Measurements from ENCODE around the gene GALNT17.
"Not testable (repeated sequence)": the region's sequence is repeated elsewhere in the genome, so short reads cannot be mapped to it uniquely, and the experiment has no call there.

The GALNT17 gene

GRCh38 chr7:71638108-71638507, 506.2 kb downstream of the GALNT17 start:
- no peak for DNase-seq

DNA sequence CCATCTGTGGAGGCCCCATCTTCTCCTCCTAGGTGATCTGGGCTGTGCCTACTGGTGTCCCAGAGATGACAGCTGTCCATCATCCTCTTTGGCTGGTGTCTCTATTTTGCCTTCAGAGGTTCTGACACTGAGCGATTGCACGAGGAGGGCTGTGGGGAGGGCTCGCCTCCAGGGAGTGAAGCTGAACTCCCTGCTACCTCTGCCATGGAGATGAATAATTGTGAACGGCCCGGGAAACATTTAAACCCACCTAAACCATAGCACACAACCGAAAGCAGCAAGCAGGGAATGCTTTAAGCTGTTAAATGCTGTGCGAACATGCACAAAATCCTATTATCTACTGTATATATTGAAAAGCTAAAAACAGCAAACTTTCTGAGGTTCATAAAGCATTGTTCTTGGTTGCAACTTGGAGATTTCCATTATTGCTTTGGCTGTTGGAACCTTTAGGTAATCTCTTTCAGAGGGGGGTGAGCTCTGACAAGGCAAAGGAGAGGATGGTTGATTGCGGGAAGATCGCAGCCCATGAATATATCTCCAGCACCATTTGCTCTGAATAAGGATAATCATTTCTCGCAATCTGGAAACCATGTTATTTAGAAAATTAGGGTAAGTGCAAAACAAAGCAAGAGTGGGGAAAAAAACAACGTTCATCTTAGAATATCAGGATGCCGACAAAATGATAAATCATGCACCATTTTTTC, 507.6 kb downstream of the GALNT17 start:
- no peak for DNase-seq

- not testable (repeated sequence) for DNase-seq
Measured at GRCh38 chr7:71643031-71643430, 511.1 kb downstream of the GALNT17 start.

- peak; percentile 34 for DNase-seq
Measured at GRCh38 chr7:71645836-71646235, 513.9 kb downstream of the GALNT17 start.

GRCh38 chr7:71649812-71650211, 517.9 kb downstream of the GALNT17 start:
- no peak for DNase-seq

GRCh38 chr7:71650653-71651337, 518.9 kb downstream of the GALNT17 start:
- DNase-seq: no peak

- no peak for DNase-seq
Measured at GRCh38 chr7:71652510-71652909, 520.6 kb downstream of the GALNT17 start.

DNA sequence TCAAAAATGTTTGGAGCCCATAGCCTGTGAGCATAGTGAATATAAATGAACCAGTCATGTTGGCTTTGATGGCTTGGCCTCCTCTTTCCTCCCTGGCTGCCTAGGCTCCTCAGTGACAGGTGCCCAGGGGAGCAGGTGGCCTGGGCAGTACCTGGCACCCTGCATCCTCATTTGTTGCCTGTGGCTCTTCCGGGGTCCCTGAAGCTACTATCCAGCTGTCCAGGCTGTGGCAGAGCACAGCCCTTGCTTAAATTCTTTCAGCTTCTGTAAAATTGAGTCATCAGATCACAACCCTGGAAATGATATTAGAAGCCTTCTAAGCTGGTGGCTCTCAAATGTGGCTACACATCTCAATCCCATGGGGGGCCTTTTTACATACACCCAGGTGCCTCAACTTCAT, 525.4 kb downstream of the GALNT17 start:
- no peak for DNase-seq

GRCh38 chr7:71659622-71660021, 527.7 kb downstream of the GALNT17 start:
- no peak for DNase-seq

DNA sequence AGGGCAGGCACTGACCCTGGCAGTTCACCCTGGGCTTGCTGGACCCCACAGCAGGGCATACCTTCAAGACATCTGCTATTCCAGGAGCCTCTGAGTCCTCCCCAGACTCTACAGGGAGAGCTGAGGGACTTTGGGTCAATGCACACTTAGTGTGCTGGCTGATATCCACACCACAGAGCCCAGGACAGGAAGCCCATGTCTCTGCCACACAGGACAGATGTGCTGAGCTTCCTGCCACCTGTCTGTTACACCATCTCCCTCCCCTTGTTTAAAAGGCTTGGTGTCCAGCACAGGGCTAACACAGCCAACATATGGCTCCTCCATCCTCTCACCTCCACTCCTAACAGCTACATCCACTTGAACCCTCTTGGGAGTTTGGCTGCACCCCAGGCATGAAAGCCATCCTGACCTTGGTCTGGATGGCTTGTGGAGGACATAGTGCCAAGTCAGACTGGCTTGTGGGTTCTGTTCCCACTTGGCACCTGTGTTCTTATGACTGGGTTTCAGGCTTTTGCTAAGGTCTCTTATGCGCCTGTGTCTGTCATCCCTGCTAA, 529.8 kb downstream of the GALNT17 start:
- no peak for DNase-seq

DNA sequence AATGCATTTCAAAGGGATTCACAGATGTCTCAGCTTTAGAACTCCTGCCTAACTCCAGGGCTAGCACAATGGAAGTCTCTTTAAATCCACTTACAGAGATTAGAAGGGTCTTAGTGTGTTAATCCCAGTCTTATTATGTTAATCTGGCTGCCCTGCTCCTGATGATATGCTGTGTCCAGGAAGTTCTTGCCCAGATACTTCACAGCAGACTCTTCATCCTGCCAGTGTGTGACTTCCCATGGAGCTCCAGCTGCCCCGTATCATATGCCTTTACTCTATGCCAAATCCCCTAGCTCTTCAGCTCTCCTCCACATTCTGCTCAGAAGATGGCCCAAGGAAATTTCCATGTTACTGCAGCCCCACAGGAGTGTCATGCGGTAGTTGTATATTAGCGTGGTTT, 533.8 kb downstream of the GALNT17 start:
- DNase-seq: no peak

GRCh38 chr7:71668572-71668971, 536.6 kb downstream of the GALNT17 start:
- no peak for DNase-seq

GRCh38 chr7:71679480-71679879, 547.5 kb downstream of the GALNT17 start:
- no peak for DNase-seq

DNA sequence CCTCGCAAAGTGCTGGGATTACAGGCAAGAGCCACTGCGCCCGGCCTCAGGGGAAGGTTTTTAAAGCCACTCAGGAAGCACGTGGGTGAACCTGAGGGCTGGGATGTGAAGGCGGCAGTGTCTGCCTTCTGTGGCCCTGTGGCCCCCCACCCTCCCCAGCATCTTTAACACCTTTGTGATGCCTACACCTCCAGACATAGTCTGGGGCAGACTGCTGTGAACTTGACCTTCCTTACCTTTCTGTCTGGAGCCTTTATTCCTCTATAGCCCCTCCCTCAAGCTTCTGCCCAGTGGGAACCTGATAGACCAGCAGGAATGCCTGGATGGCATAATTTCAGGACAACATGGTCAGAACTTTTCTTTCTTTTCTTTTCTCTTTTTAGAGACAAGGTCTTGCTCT, 550.2 kb downstream of the GALNT17 start:
- no peak for DNase-seq

- peak; percentile 40 for DNase-seq
Measured at GRCh38 chr7:71682841-71683781, 551.2 kb downstream of the GALNT17 start.

DNA sequence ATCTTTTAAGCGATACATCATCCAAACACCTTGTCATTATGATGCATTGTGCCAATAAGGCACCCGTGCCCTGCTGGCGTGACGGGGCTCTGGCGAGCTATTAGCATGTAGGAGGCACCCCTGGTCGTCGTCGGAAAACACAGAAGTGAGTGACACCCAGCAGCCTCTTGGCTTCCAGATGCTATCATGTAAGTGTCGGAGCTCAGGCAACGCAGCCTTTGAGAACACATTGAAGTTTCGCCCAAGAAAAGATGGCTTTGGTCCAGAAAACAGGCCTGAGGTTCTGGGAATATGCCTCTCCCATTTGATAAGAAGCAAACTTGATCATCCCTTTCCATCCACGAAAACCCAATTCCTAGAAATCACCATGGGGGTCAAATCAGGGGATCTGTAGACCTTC, 555.3 kb downstream of the GALNT17 start:
- no peak for DNase-seq

DNA sequence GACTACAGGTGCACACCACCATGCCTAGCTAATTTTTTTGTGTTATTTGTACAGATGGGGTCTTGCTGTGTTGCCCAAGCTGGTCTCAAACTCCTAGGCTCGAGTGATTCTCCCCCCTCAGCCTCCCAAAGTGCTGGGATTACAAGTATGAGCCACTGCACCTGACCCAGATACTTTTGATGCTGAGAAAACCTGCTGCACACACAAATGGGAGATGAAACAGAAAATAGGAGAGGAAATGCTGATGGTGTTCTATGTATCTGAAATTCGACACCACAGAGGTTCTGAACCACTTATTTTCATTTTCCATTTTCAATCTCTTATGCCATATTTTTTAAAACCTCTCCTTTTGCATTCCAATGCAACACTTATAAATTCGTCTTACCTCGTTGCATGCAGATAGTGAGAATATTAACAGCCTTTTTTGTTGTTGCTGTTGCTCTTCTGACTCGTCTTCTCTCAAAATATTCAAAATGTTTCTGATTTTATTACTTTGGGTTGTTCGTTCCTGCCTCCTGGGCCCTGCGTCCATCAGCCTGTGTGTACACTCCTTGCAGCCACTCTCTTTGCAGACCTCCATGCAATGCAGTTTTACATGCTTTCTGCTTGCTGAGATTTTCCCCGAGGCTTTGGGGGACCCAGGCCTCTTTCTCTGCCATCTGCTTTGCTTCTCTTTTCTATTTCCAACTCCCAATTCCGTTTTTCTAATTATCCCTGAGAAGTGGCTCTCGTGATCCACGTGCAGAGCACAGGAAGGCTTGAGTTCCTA, 556.1 kb downstream of the GALNT17 start:
- no peak for DNase-seq

- no peak for DNase-seq
Measured at GRCh38 chr7:71691538-71691937, 559.6 kb downstream of the GALNT17 start.

- peak; percentile 36 for DNase-seq
Measured at GRCh38 chr7:71694665-71695064, 562.7 kb downstream of the GALNT17 start.

DNA sequence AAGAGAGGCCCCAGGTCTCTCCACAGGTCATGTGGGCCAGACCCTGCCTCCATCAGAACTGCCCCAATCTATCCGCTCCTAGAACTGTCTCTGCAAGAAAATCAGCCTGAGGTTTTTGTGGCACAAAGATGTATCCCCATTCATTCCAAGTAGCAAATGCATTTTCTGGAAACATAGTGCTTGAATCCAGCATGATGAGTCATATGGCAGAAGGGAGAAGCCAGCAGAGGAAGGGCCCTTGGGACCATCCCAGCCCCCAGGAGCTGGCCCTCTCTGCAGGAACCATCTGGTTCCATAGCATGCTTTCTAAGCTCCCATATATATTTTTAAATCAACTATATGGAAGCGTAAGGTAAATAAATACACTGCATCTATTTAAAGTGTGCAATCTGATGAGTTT, 563.2 kb downstream of the GALNT17 start:
- DNase-seq: peak; percentile 89

DNA sequence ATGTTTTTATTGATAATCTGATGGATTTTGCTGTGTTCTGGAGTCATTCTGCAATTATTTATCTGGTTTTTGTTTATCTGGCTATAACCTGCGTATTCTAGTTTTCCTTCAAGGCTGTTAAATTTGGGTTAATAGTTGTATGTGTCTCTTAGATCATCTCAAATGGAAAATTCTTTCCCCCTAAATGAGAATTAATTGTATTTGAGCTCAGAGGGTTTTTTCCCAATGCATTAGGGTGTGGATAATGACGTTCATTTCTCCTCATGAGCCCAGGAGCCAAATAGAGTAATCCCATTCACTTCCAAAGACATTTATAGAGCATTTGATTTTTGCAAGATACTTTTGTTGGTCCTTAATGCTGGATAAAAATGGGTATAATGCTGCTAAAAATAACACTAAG, 564.6 kb downstream of the GALNT17 start:
- no peak for DNase-seq

DNA sequence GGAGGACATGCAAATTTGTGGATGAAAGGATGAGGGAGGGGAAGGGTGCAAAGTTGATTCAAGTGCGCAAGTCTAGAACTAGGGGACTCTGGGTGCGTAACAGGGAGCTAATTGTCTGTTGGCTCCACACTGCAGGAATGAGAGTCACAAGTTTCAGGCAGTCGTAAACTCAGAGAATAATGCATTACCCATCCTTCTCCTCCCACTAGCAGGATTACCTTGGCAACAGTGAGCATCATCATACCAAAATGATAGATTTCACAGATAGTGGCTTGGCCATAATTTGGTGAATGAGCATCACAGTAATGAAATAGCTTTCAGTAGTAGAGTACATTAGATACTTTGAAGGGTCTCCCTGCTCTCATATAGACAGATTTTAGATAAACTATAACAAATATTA, 565.5 kb downstream of the GALNT17 start:
- no peak for DNase-seq

Measured in fibroblast of skin of scalp (primary cell).